GM12878 (cell line): ENCODE results near the gene CALR. TPM values are rescaled to one million over a fixed set of nuclear protein-coding genes. Genes with fewer than 3 reads are reported as not detected.

ENCODE experiments used
- ATAC-seq: fragments of 200-7000 bp; cut with Tn5 transposase; 3 replicates; pipeline ENCODE4 v1.9.1; 2020; ENCODE audit warnings: mild to moderate bottlenecking, moderate library complexity
- BruUV-seq: library from RNA; stranded (reverse); fragments of 400-500 nt; replicated peaks from 2 replicates; lab custom pipeline; 2021; lab: Mats Ljungman, UMichigan
- CTCF ChIA-PET: fragments of 300-600 bp; sonication (Branson Sonifier 250); formaldehyde crosslinking; extraction: SDS; loops from one replicate; lab custom pipeline; 2021; ENCODE audit warnings: inconsistent platforms; lab: Yijun Ruan, JAX
- POLR2A ChIA-PET: fragments of 350-600 bp; formaldehyde crosslinking; extraction: SDS; loops from one replicate; lab custom pipeline; 2021; ENCODE audit warnings: inconsistent platforms; lab: Charles Lee
- RAD21 ChIA-PET: fragments of 300-600 bp; sonication (Branson Sonifier 250); formaldehyde crosslinking; loops from one replicate; lab custom pipeline; 2023; ENCODE audit warnings: antibody characterized with exemption; ENCODE audit not compliant: unreplicated experiment; lab: Charles Lee
- SMC1A ChIA-PET: fragments of 300-600 bp; sonication (Branson Sonifier 250); formaldehyde crosslinking; loops from one replicate; lab custom pipeline; 2023; ENCODE audit not compliant: unreplicated experiment, uncharacterized antibody; lab: Charles Lee
- DNase-seq: peaks from one replicate; pipeline ENCODE4 v3.0.0-alpha.2; 2011; ENCODE audit warnings: low read depth, low spot score
- FAIRE-seq: peaks from 3 replicates; lab custom pipeline; 2011; peaks lifted over from hg19 to GRCh38; lab: Jason Lieb, UNC
- H2AFZ ChIP-seq: 2 replicates; pipeline ENCODE4 v1.6.0; 2011; ENCODE audit warnings: low read depth, low read length, control low read depth; ENCODE audit not compliant: control insufficient read depth
- H3K27ac ChIP-seq: 2 replicates; pipeline ENCODE4 v1.5.1; 2011; ENCODE audit warnings: control low read depth; ENCODE audit not compliant: control insufficient read depth, insufficient read depth
- H3K27me3 ChIP-seq, 2 experiments: replicated peaks in 1 of 2; 2 replicates each; pipeline versions ENCODE4 v1.6.0 to v1.6.1; 2011; ENCODE audit warnings: low read length in 1 of 2; ENCODE audit not compliant: control insufficient read depth in 2 of 2, insufficient read depth in 2 of 2
- H3K36me3 ChIP-seq, 2 experiments: 2 replicates each; pipeline ENCODE4 v1.5.1; 2011; ENCODE audit warnings: low read length in 1 of 2; ENCODE audit not compliant: control insufficient read depth in 2 of 2, insufficient read depth in 2 of 2
- H3K4me1 ChIP-seq: 2 replicates; pipeline ENCODE4 v1.6.1; 2011; ENCODE audit warnings: mild to moderate bottlenecking, low read length, moderate library complexity, mixed read lengths; ENCODE audit not compliant: control insufficient read depth, insufficient read depth
- H3K4me2 ChIP-seq: 2 replicates; pipeline ENCODE4 v1.6.0; 2011; ENCODE audit warnings: control low read depth; ENCODE audit not compliant: control insufficient read depth, insufficient read depth
- H3K4me3 ChIP-seq: fragments of 200-600 bp; sonication (generic); 2 replicates; pipeline ENCODE4 v1.5.1; 2016
- H3K79me2 ChIP-seq: 2 replicates; pipeline ENCODE4 v1.6.0; 2011; ENCODE audit warnings: low read length; ENCODE audit not compliant: control insufficient read depth, insufficient read depth
- H3K9ac ChIP-seq: 2 replicates; pipeline ENCODE4 v1.8.0; 2011; ENCODE audit warnings: low read length, control low read depth, mixed read lengths; ENCODE audit not compliant: control insufficient read depth, insufficient read depth
- H3K9me3 ChIP-seq: replicated peaks from 3 replicates; pipeline ENCODE4 v1.5.1; 2011; ENCODE audit warnings: mild to moderate bottlenecking, low read length; ENCODE audit not compliant: control insufficient read depth, insufficient read depth
- H4K20me1 ChIP-seq: 2 replicates; pipeline ENCODE4 v1.6.0; 2011; ENCODE audit not compliant: control insufficient read depth, insufficient read depth
- CHD2 ChIP-seq: IDR thresholded peaks from 2 replicates; pipeline ENCODE4 v1.6.1; 2011; ENCODE audit warnings: low read depth, low read length, improper control_type of control experiment, borderline replicate concordance
- POLR2AphosphoS5 ChIP-seq: IDR thresholded peaks from 2 replicates; pipeline ENCODE4 v1.6.1; 2011; ENCODE audit warnings: mild to moderate bottlenecking, low read length, inconsistent platforms
- POU2F2 ChIP-seq: IDR thresholded peaks from 3 replicates; pipeline ENCODE4 v1.6.1; 2011; ENCODE audit warnings: low read depth, mild to moderate bottlenecking, low read length, borderline replicate concordance
- RELA ChIP-seq: fragments of 450-650 bp; IDR thresholded peaks from 2 replicates; pipeline ENCODE4 v1.8.0; 2014; ENCODE audit warnings: borderline replicate concordance; ENCODE audit not compliant: partially characterized antibody
- RFX5 ChIP-seq: IDR thresholded peaks from 2 replicates; pipeline ENCODE4 v1.6.1; 2011; ENCODE audit warnings: low read depth, low read length, improper control_type of control experiment
- SMAD1 ChIP-seq: fragments of 450-650 bp; IDR thresholded peaks from 2 replicates; pipeline ENCODE4 v1.6.1; 2018; ENCODE audit warnings: mild to moderate bottlenecking, low read depth; ENCODE audit not compliant: partially characterized antibody
- SREBF1 ChIP-seq: IDR thresholded peaks from 2 replicates; pipeline ENCODE4 v1.6.1; 2012; ENCODE audit warnings: mild to moderate bottlenecking, low read length
- WGBS: methylation state at CpG from one replicate; pipeline ENCODE4 v1.1.6; 2016; ENCODE audit warnings: low lambda C conversion rate; ENCODE audit not compliant: insufficient replicate concordance, insufficient coverage; ENCODE audit errors: missing lambda C conversion rate; 5-methylcytosine and 5-hydroxymethylcytosine counted together
- in situ Hi-C: fragments of 300-500 bp; cut with MboI; formaldehyde crosslinking; loops from 9 replicates; pipeline ENCODE4 v1.14.3; 2018; ENCODE audit warnings: mixed read lengths
- intact Hi-C: fragments of 100-400 bp; cut with micrococcal nuclease; formaldehyde crosslinking; loops from one replicate; pipeline ENCODE4 v1.14.2; 2022; ENCODE audit not compliant: unreplicated experiment
- polyA plus RNA-seq, 11 experiments: library from polyadenylated mRNA; depleted of rRNA in 4 of 11; unstranded in 6 of 11; stranded (reverse) in 5 of 11; fragments of >200 nt; fragmentation: Nextera tagmentation in 4 of 11; fragmentation: Illumina TruSeq in 1 of 11; extraction: Ambion mirVana in 4 of 11; extraction: Trizol in 1 of 11; gene quantifications; 1 replicate in 1 of 11; 2 replicates in 10 of 11; pipeline versions ENCODE4 v1.2.1 to v1.2.3, GENCODE V29; 2011 to 2016; ENCODE audit warnings: inconsistent platforms in 2 of 11, missing spikeins in 2 of 11, low read depth in 1 of 11
- total RNA-seq, 4 experiments: library from RNA; depleted of rRNA in 3 of 4; stranded (reverse); fragments of >200 nt in 3 of 4; fragmentation: Illumina TruSeq in 1 of 4; extraction: Trizol in 1 of 4; gene quantifications; 2 replicates each; pipeline versions ENCODE4 v1.2.1 to v1.2.3, GENCODE V29; 2013 to 2021
- TF ChIP-seq, protein P1 (sequence below): fragments of 450-650 bp; IDR thresholded peaks from 2 replicates; pipeline ENCODE4 v1.6.1; 2017; ENCODE audit warnings: low read depth, mild to moderate bottlenecking, moderate library complexity

Gene CALR
- total and polyA plus RNA-seq, 10 of the 15 experiments (the other 5 are each of a cell fraction or from before 2014, with no cell fraction given) = 202 to 1,451 (median 749) TPM

GRCh38 chr19:12984683-12985048 is 46.3 kb downstream of the CALR start:
- Histone ChIP-seq H3K36me3 (no peaks in the 10 kb centered on the region), H4K20me1 (no peaks in the 10 kb centered on the region), H3K9me3 (no peaks in the 10 kb centered on the region), H3K79me2 (no peaks in the 10 kb centered on the region), H3K27ac (no peak overlapping the region), H2AFZ (no peak overlapping the region), H3K4me1 (no peaks in the 10 kb centered on the region; the same call in 1 of the 2 replicates), H3K4me3 (no peak overlapping the region), H3K4me2 (no peak overlapping the region), H3K9ac (no peak overlapping the region), H3K27me3 (peaks cover 0 to 3% of the 10 kb centered on the region in 2 experiments; a peak in 1 of 4 replicates)
- no peak for TF ChIP-seq RELA
- peak; percentile 86; the same call in 1 of the 3 replicates for TF ChIP-seq POU2F2
- TF ChIP-seq, protein P1, sequence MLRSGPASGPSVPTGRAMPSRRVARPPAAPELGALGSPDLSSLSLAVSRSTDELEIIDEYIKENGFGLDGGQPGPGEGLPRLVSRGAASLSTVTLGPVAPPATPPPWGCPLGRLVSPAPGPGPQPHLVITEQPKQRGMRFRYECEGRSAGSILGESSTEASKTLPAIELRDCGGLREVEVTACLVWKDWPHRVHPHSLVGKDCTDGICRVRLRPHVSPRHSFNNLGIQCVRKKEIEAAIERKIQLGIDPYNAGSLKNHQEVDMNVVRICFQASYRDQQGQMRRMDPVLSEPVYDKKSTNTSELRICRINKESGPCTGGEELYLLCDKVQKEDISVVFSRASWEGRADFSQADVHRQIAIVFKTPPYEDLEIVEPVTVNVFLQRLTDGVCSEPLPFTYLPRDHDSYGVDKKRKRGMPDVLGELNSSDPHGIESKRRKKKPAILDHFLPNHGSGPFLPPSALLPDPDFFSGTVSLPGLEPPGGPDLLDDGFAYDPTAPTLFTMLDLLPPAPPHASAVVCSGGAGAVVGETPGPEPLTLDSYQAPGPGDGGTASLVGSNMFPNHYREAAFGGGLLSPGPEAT = no peak
- no peak for TF ChIP-seq SREBF1
- no peak for TF ChIP-seq CHD2
- TF ChIP-seq RFX5 = no peak
- TF ChIP-seq POLR2AphosphoS5 = no peak
- TF ChIP-seq SMAD1 = no peak
- intact Hi-C loops (no loop called here), in situ Hi-C loops (no loop called here)
- FAIRE-seq (no peak), DNase-seq (no peak), ATAC-seq (no peak)
- 1% methylated on average over 9 of the region's 10 CpGs for WGBS
- no TSS peak for BruUV-seq
- ChIA-PET CTCF (interaction anchor here (1.1 to 13.5 kb wide), 8 partner anchors 19 to 109 kb away, joined by 3 to 247 read pairs (median 10); no protein-coding TSS in a partner anchor), RAD21 (interaction anchor here (0.8 to 2.6 kb wide), 4 partner anchors 46 to 110 kb away, joined by 3 to 19 read pairs (median 4); no protein-coding TSS in a partner anchor), POLR2A (no interaction called here), SMC1A (interaction anchor here (0.9 to 2.7 kb wide), 2 partner anchors 74 to 76 kb away, joined by 3 to 12 read pairs; no protein-coding TSS in a partner anchor)
